Stimulated activated naive CD8-positive, alpha-beta T cell treated with anti-CD3 and anti-CD28 coated beads, Interleukin-15, Interleukin-2, amounts not matched to agents 100 ng/mL and 50 ng/mL, for 24 hours (primary cell): Measurements from ENCODE around the gene CD200R1L.

ENCODE experiments used
- H3K27ac Mint-ChIP-seq: one replicate; pipeline ENCODE4 v1.8.0; 2021; ENCODE audit warnings: mild to moderate bottlenecking, mixed read lengths
- H3K27me3 Mint-ChIP-seq: one replicate; pipeline ENCODE4 v1.8.0; 2021; ENCODE audit warnings: mixed read lengths
- H3K36me3 Mint-ChIP-seq: one replicate; pipeline ENCODE4 v1.8.0; 2021; ENCODE audit warnings: low read depth, mixed read lengths
- H3K4me1 Mint-ChIP-seq: one replicate; pipeline ENCODE4 v1.8.0; 2021; ENCODE audit warnings: low read depth, mixed read lengths
- H3K4me3 Mint-ChIP-seq: one replicate; pipeline ENCODE4 v1.8.0; 2021; ENCODE audit warnings: mild to moderate bottlenecking, mixed read lengths
- H3K9me3 Mint-ChIP-seq: one replicate; pipeline ENCODE4 v1.8.0; 2021; ENCODE audit warnings: mixed read lengths

CD200R1L gene

DNA sequence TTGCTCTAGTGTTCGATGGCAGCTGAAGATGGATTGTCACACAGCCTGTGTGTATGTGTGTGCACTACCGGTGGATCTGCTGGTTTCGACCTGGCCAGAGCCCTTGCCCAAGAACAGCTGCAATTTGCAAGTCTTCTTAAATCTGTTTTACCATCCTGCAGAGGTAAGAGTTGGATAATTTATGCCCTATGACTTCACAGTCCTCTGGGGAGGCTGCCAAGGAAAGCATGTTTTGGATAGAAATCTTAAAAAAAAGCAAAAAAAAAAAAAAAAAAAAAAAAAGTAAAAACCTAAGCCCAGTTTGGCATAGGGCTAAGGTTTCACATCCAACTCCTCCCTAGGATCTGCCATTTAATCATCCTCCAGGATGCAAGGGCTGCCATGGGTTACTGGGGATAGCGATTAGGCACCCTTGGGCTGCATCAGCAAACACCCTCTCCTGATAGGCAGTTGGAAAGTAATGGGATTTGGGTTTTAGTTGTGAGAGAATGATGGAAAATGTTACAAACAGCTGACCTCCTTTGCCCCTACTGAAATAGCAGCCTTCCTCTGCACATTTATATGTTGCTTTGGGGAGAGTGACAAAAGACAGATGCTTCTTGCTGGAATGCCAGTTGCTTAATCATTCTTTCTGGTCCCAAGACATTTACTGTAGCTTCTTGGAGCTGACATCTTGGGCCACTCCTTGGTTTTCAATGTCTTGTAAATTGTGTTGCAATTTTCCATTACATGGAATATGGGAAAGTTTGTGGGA is 35.4 kb downstream of the CD200R1L start:
- H3K27ac Mint-ChIP-seq, result no peak overlapping the region
- peaks cover 26% of the 10 kb centered on the region for H3K4me1 Mint-ChIP-seq
- no peaks in the 10 kb centered on the region for H3K9me3 Mint-ChIP-seq
- H3K4me3 Mint-ChIP-seq, result no peak overlapping the region
- no peaks in the 10 kb centered on the region for H3K27me3 Mint-ChIP-seq
- H3K36me3 Mint-ChIP-seq, result no peaks in the 10 kb centered on the region

DNA sequence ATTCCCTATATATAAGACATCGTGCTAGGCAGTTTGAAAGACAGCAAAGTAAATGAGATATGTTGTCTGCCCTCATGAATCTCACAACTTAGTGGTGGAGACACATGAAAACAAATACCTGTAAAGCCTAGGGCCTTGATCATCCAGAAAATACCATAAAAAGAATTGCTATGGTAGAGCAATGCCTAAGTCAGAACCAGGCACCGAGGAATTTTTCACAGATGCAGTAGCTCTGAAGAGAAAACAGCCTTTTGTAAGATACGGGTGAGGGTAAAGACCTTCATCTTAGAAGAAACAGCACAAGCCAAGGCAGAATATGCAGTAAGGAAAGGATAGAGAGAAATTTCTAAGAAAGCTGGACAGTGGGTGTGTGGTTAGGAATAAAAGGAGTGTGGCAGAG is 36.1 kb downstream of the CD200R1L start:
- no peaks in the 10 kb centered on the region for H3K9me3 Mint-ChIP-seq
- H3K4me3 Mint-ChIP-seq, result no peak overlapping the region
- H3K4me1 Mint-ChIP-seq, result peaks cover 26% of the 10 kb centered on the region
- no peaks in the 10 kb centered on the region for H3K27me3 Mint-ChIP-seq
- H3K36me3 Mint-ChIP-seq, result no peaks in the 10 kb centered on the region
- no peak overlapping the region for H3K27ac Mint-ChIP-seq

DNA sequence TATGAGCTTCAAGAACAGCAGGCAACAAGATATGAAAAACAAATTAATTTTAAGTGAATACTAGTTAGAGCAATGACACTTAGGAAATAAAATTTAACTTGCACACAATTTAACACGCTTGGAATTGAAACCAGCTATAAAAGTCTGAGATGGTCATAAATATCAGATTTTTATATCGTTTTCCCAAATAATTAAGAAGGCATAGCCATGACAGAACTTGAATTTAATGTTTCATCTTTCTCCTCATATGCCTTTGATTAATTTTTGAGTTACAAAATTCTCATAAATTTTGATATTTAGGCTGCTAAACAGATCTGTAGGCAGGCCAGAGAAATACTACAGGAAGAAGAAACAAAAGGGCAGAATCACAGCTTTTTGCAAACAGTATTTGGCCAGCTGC is 38.5 kb downstream of the CD200R1L start:
- Mint-ChIP-seq H3K27me3 (no peaks in the 10 kb centered on the region), H3K9me3 (no peaks in the 10 kb centered on the region), H3K36me3 (no peaks in the 10 kb centered on the region), H3K4me3 (no peak overlapping the region), H3K27ac (no peak overlapping the region), H3K4me1 (peaks cover 29% of the 10 kb centered on the region)

DNA sequence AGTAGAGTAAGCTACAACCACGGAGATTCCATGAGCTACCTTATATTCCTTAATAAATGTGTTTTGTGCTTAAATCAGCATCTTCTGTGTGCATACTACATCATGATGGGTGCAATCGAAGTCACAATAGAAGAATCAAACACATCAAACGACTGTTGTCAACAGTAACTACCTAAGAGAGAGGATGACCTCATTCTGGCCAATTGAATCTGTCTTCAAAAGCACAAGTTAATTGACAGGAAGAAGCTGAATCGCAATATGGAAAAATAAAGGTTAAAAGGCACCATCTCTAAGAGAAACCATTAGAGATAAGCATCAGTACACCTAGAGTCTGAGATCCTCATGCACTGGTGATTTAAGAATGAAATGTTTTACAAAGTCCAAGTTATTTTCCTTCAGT is 39.0 kb downstream of the CD200R1L start:
- no peak overlapping the region for H3K4me3 Mint-ChIP-seq
- H3K9me3 Mint-ChIP-seq, result no peaks in the 10 kb centered on the region
- H3K36me3 Mint-ChIP-seq, result no peaks in the 10 kb centered on the region
- H3K27me3 Mint-ChIP-seq, result no peaks in the 10 kb centered on the region
- no peak overlapping the region for H3K27ac Mint-ChIP-seq
- H3K4me1 Mint-ChIP-seq, result peaks cover 32% of the 10 kb centered on the region

DNA sequence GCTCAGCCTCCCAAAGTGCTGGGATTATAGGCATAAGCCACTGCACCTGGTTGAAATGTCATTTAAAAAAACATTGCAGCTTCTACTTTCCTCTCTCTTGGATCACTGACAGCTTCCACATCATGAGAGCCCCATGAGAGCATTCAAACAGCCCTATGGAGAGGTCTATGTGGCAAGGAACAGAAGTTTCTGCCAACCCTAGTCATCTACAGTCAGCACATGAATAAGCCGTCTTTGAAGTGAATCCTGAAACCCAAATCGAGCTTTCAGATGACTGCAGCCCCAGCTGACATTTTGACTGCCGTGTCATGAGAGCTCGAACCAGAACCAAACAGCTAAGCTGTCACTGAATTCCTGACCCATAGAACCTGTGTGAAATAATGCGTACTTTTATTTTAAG is 39.8 kb downstream of the CD200R1L start:
- Mint-ChIP-seq H3K9me3 (no peaks in the 10 kb centered on the region), H3K27ac (no peak overlapping the region), H3K4me3 (no peak overlapping the region), H3K27me3 (no peaks in the 10 kb centered on the region), H3K4me1 (peaks cover 34% of the 10 kb centered on the region), H3K36me3 (no peaks in the 10 kb centered on the region)

DNA sequence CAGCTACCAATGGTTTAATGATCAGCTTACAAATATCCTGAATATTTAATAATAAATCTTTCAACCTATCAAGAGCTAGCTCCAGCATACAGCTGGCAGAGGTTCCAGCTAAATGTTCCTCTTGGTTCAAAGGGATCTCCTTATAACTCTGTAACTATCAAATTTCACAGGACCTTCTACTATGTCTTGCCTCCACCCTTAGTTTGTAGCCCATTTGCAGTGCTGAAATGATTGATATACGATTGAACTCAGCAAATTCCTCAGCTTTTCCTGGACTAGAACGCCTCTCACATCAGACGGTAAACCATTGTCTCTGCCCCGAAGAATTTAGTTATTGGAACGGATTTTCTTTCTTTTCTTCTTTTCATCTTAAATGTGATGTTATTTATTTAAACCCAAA is 41.5 kb downstream of the CD200R1L start:
- Mint-ChIP-seq H3K4me1 (peaks cover 32% of the 10 kb centered on the region), H3K36me3 (no peaks in the 10 kb centered on the region), H3K27me3 (no peaks in the 10 kb centered on the region), H3K9me3 (no peaks in the 10 kb centered on the region), H3K27ac (no peak overlapping the region), H3K4me3 (no peak overlapping the region)

DNA sequence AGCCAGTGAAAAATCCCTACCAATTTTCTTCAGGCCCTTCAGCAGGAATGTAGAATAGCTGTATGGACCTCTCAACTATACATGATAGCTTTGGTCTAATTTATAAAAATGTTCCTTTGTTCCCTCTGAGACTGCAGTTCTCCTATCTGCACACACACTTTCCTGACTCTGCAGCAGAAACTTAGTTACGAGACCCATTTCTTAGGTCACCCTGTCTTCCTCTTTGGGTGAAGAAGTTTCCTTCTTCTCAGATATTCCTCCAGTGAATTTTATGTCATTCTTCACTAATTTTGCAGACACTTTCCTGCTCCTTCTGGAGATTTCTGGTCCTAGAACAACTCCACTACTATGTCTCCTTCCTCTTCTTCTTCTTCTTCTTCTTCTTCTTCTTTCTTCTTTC is 42.6 kb downstream of the CD200R1L start:
- H3K27ac Mint-ChIP-seq, result no peak overlapping the region
- no peaks in the 10 kb centered on the region for H3K36me3 Mint-ChIP-seq
- H3K27me3 Mint-ChIP-seq, result no peaks in the 10 kb centered on the region
- no peaks in the 10 kb centered on the region for H3K9me3 Mint-ChIP-seq
- H3K4me1 Mint-ChIP-seq, result peaks cover 32% of the 10 kb centered on the region
- H3K4me3 Mint-ChIP-seq, result no peak overlapping the region

DNA sequence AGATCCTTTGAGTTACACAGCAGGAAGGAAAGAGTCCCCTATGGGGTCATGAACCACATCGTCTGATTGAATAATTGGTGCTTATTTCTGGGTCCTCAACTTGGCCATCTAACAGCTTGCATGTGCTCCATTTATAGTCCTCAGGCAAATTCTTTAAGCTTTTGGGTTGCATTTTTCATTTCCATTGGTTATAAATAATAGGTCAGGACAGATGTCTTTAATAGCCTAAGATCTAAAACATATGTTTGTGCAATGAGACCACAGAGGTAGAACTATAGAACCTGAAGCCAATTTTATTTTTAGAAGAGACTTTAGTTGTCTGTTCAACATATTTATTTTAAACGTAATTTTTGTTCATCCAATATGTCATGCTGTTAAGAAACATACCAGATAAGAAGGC is 43.2 kb downstream of the CD200R1L start:
- H3K27me3 Mint-ChIP-seq, result no peaks in the 10 kb centered on the region
- H3K36me3 Mint-ChIP-seq, result no peaks in the 10 kb centered on the region
- no peak overlapping the region for H3K4me3 Mint-ChIP-seq
- H3K4me1 Mint-ChIP-seq, result peaks cover 32% of the 10 kb centered on the region
- no peak overlapping the region for H3K27ac Mint-ChIP-seq
- no peaks in the 10 kb centered on the region for H3K9me3 Mint-ChIP-seq

DNA sequence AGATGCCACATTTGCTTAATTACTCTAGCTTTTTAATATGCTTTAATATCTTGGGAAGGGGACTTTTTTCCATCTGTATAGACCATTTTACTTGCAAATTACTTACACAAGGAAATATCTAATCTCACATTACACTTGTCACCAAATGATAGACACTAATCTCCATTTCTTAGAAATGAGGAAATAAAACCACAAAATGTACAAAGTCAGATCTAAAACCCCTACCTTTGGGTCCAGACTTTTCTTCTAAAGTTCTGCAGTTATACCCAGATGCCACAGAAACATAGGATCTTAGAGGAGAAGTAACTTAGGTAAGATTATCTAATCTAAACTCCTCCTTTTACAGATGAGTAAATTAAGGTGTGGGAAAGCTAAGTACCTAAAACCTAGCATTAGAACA is 44.3 kb downstream of the CD200R1L start:
- Mint-ChIP-seq H3K9me3 (no peaks in the 10 kb centered on the region), H3K27me3 (no peaks in the 10 kb centered on the region), H3K27ac (no peak overlapping the region), H3K4me3 (no peak overlapping the region), H3K36me3 (no peaks in the 10 kb centered on the region), H3K4me1 (peaks cover 27% of the 10 kb centered on the region)

DNA sequence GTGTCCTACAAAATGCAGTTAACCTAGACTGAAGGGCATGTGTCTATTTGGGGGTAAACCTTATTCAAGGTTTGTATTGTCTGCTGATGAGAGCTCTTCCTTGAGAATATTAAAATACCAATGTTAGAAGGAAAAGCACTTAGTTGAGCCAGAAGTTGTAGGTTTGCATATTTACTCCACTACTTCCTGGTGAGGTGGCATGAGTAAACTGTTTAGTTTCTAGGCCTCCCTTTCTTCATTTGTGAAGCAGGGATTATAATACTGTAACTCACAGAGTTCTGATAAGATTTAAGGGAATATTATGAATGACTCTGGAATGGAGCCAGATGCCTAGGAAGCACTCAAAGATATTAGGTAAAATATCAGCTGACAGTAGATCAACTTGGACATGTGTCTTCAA is 46.7 kb downstream of the CD200R1L start:
- H3K4me3 Mint-ChIP-seq, result no peak overlapping the region
- H3K9me3 Mint-ChIP-seq, result no peaks in the 10 kb centered on the region
- no peak overlapping the region for H3K27ac Mint-ChIP-seq
- peaks cover 33% of the 10 kb centered on the region for H3K4me1 Mint-ChIP-seq
- H3K36me3 Mint-ChIP-seq, result no peaks in the 10 kb centered on the region
- H3K27me3 Mint-ChIP-seq, result no peaks in the 10 kb centered on the region

DNA sequence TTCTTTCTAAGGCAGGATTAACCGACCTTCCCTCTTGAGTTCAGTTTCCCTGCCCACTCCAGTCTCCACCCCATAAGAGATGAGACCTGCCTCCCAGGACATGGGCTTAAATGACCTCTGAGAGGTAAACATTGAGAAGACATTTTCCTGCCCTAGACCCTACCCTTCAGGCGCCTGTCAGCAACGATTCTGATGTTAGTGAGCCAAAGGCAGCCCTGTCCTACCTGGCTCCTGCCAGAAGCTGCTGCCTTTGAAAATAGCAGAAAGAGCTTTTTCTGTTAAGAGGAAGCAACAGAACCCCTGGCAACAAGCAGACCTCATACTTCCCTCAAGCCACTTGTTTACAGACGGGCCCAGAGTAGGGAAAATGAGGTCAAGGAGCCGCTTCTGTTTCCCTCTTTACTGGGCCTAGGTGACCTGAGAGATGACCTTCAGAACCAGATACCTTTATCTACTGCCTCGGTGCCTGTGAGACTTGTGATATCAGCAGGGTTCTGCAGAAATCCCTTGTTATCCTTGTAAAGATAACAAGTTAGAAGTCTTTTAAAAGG is 52.0 kb downstream of the CD200R1L start:
- no peaks in the 10 kb centered on the region for H3K27me3 Mint-ChIP-seq
- no peak overlapping the region for H3K27ac Mint-ChIP-seq

DNA sequence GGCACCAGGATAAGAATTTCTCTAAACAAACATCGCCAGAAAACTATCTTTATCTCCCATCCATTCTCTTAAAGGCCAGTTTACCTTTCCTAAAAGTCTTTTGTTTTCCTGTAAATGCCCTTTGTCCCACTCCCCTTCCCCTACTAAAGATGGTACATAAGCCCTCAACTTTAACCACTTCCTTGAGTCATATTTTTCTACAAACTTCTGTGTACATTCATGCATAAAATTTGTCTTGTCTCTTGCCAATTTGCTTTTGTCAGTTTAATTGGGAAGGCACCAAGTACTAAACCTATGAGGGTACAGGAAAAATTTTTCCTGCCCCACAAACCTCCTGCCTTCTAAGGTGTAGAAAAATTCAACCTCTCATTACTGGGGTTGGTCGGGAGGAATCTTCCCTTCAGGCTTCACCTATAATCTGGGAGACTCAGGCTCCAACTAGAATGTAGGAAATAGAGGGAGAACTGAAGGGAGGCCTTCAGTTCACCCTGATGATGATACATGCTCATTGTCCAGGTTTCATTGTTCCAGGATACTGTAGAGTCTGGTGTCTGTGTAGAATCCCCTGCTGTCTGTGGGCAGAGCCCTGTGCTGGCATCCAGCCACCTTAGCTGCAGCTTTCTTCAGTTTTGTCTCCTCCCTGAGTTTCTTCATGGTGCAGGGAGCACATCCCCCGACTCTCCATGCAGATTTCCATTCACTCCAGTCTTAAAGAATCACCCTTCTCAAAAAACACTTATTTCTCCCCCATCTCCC is 53.2 kb downstream of the CD200R1L start:
- peaks cover 23% of the 10 kb centered on the region for H3K4me1 Mint-ChIP-seq
- H3K27me3 Mint-ChIP-seq, result no peaks in the 10 kb centered on the region
- H3K27ac Mint-ChIP-seq, result no peak overlapping the region
- H3K4me3 Mint-ChIP-seq, result no peak overlapping the region
- H3K36me3 Mint-ChIP-seq, result no peaks in the 10 kb centered on the region
- H3K9me3 Mint-ChIP-seq, result no peaks in the 10 kb centered on the region

More for the DNA sequence above, 52.0 kb downstream of the CD200R1L start:
- Mint-ChIP-seq H3K9me3 (no peaks in the 10 kb centered on the region), H3K36me3 (no peaks in the 10 kb centered on the region), H3K4me1 (peaks cover 23% of the 10 kb centered on the region), H3K4me3 (no peak overlapping the region)

DNA sequence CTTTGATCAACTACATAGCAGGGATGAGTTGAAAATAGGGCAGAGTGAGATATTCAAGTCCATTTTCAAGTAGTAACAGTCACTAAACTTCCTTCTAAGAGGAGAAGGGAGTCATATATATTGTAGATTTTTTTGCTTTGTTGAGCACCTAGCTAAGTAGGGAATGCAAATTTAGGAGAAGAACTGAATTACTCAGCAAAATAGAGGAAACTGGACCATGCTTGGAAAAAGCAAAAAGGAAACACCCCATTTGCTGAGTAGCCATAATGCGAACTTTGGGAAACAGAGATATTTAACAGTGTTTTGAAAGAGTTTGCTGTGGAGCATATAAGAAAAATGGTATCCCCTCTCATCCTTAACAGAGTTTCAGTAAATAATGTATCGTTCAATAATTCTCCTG is 54.9 kb downstream of the CD200R1L start:
- H3K36me3 Mint-ChIP-seq, result no peaks in the 10 kb centered on the region
- no peak overlapping the region for H3K27ac Mint-ChIP-seq
- no peaks in the 10 kb centered on the region for H3K27me3 Mint-ChIP-seq
- peaks cover 23% of the 10 kb centered on the region for H3K4me1 Mint-ChIP-seq
- H3K9me3 Mint-ChIP-seq, result peaks cover 6% of the 10 kb centered on the region
- no peak overlapping the region for H3K4me3 Mint-ChIP-seq

DNA sequence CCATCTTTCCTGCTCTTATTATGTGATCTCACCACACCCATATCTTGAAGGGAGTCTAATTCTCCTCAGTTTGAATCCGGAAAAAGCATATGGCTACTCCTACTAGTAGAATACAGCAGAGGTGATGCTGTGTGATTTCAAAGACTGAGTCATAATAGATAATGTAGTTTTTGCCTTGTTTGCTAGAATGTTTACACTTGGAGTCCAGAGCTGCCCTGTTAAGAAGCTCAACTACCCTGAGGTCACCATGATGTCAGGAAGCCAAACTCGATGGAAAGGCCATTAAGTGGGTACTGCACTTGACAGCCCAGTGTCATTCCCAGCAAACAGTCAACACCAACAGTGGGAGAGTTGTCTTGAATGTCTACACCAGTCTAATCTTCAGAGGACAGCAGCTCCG is 56.9 kb downstream of the CD200R1L start:
- Mint-ChIP-seq H3K4me3 (no peak overlapping the region), H3K27ac (no peak overlapping the region), H3K9me3 (peaks cover 6% of the 10 kb centered on the region), H3K27me3 (no peaks in the 10 kb centered on the region), H3K4me1 (peaks cover 17% of the 10 kb centered on the region), H3K36me3 (no peaks in the 10 kb centered on the region)

DNA sequence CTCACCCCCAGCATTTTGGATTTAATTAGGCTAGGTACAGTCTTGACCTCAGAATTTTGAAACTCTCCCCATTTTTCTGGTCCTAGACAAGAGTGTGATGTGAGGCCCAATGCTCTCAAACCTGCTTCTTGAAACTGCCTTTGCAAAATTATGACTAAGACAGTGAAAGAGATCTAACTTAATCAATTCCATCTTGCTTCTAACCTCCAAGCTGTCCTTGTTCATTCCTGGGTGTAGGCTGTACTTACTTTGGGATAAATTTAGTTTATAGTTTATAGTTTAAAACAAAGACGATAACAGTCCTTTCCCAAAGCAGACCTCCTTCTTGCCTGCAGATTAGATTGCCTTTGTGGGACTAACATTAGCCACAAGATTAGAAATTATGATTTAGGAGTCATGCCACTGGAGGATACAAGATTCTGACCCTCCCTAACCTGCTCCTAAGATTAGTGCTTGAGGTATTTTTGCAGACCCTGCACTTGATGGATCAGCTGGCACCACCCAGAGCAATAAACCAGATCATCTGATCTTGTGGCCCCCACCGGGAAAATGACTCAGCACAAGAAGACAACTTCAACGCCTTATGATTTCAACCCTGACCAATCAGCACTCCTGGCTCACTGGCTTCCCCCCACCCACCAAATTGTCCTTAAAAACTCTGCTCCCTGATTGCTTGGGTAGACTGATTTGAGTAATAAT is 59.6 kb downstream of the CD200R1L start:
- Mint-ChIP-seq H3K4me3 (no peak overlapping the region), H3K9me3 (peaks cover 6% of the 10 kb centered on the region), H3K27ac (no peak overlapping the region), H3K27me3 (no peaks in the 10 kb centered on the region), H3K36me3 (no peaks in the 10 kb centered on the region), H3K4me1 (no peaks in the 10 kb centered on the region)
